Measurements from ENCODE around the gene PLPPR1. TPM values are rescaled to one million over a fixed set of nuclear protein-coding genes. Genes with fewer than 3 reads are reported as not detected.
"Not testable (repeated sequence)": the region's sequence is repeated elsewhere in the genome, so short reads cannot be mapped to it uniquely, and the experiment has no call there.

PLPPR1 gene
- total RNA-seq, 2 experiments from 2014 or later = not detected

DNA sequence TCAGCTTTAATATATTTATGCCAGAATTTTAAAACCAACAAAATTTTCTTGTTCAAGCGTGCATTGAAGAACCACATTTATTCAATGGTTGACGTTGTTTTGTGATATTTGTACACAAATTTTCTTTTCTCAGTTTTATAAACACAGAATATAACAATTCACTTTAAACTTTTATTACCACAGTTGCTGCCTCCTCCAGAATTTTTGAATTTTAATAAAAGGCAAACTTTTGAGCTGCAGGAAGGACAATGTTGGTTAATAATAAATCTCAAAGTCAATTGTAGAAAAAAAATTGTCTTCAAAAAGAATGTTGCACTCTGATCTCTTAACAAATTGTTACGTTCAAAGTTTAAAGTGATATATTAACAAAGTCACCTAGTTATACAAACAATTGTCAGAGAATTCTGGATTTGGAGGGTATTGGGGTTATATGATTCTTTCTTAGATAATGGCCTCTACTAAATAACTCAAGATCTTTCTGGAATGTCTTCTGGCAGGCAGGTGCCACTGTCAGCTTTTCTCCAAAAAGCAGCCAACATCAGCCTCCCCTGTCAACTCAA, 295.8 kb downstream of the PLPPR1 start:
- Mint-ChIP-seq H3K4me3 (no peak overlapping the region), H3K36me3 (ENCODE audit: low read depth) (no peaks in the 10 kb centered on the region), H3K9me3 (ENCODE audit: insufficient read depth) (no peaks in the 10 kb centered on the region), H3K27ac (no peak overlapping the region), H3K27me3 (ENCODE audit: low read depth) (peaks cover 2% of the 10 kb centered on the region), H3K4me1 (ENCODE audit: low read depth) (no peaks in the 10 kb centered on the region)
- POLR2A ChIA-PET = no interaction called here
- DNase-seq (no peak), ATAC-seq (no peak)
- CTCF ChIA-PET = interaction anchor here (1.0 kb wide), 1 partner anchor 13 kb away, joined by 5 read pairs; no protein-coding TSS in a partner anchor

- H3K36me3 Mint-ChIP-seq (ENCODE audit: low read depth) = no peaks in the 10 kb centered on the region
- CTCF ChIA-PET = interaction anchor here (1.4 kb wide), 1 partner anchor 13 kb away, joined by 7 read pairs; no protein-coding TSS in a partner anchor
- H3K4me1 Mint-ChIP-seq (ENCODE audit: low read depth) = no peaks in the 10 kb centered on the region
- no peak for DNase-seq
- no peaks in the 10 kb centered on the region for H3K9me3 Mint-ChIP-seq (ENCODE audit: insufficient read depth)
- H3K27ac Mint-ChIP-seq = no peak overlapping the region
- POLR2A ChIA-PET = no interaction called here
- H3K4me3 Mint-ChIP-seq = no peak overlapping the region
- no peak for ATAC-seq
- H3K27me3 Mint-ChIP-seq (ENCODE audit: low read depth) = peaks cover 2% of the 10 kb centered on the region
Observed at GRCh38 chr9:101325053-101325452, 296.5 kb downstream of the PLPPR1 start.

DNA sequence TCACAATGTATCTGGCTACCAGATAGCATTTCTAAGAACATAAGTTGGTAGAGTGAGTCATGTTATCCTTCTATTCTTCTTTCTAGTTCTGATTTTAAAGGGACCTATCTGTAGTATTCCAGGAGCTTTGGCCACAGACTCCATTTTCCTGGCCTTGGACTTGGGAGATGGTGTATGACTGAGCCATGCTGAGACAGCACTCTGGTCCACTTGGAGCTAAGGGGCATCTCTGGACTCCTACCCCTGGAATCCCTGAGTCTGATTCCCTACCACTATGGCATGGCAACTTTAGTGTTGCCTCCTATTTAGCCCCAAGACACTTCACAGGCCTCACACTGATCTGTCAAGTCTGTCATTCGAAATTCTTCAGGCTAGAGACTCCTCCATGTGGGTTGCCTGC, 297.5 kb downstream of the PLPPR1 start:
- ChIA-PET POLR2A (no interaction called here), CTCF (interaction anchor here (1.4 kb wide), 1 partner anchor 14 kb away, joined by 7 read pairs; no protein-coding TSS in a partner anchor)
- no peaks in the 10 kb centered on the region for H3K4me1 Mint-ChIP-seq (ENCODE audit: low read depth)
- H3K27ac Mint-ChIP-seq = no peak overlapping the region
- no peak overlapping the region for H3K4me3 Mint-ChIP-seq
- ATAC-seq = no peak
- no peak for DNase-seq
- no peaks in the 10 kb centered on the region for H3K9me3 Mint-ChIP-seq (ENCODE audit: insufficient read depth)
- H3K27me3 Mint-ChIP-seq (ENCODE audit: low read depth) = peaks cover 2% of the 10 kb centered on the region
- H3K36me3 Mint-ChIP-seq (ENCODE audit: low read depth) = no peaks in the 10 kb centered on the region

DNA sequence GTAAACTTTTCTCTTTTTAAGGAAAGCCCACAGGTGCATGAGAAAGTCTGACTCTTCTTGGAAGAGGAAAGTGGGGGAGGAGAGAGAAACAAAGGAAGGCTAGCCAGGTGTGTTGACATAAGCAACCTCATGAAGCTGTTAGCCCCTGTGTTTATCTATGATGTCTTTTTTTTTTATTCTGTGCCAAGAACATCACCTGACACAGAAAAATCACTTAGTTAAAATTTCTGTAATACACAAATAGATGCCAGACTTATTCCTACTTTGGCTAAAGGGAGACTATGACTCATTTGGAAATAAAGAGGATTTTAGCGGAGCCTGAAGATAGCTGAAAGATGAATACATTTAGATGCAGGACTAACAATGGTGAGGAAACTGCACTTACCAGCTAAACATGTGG, 298.0 kb downstream of the PLPPR1 start:
- POLR2A ChIA-PET = no interaction called here
- Mint-ChIP-seq H3K4me1 (ENCODE audit: low read depth) (no peaks in the 10 kb centered on the region), H3K4me3 (no peak overlapping the region), H3K36me3 (ENCODE audit: low read depth) (no peaks in the 10 kb centered on the region), H3K27me3 (ENCODE audit: low read depth) (peaks cover 2% of the 10 kb centered on the region), H3K27ac (no peak overlapping the region), H3K9me3 (ENCODE audit: insufficient read depth) (no peaks in the 10 kb centered on the region)
- CTCF ChIA-PET = no interaction called here
- ATAC-seq (no peak), DNase-seq (no peak)

DNA sequence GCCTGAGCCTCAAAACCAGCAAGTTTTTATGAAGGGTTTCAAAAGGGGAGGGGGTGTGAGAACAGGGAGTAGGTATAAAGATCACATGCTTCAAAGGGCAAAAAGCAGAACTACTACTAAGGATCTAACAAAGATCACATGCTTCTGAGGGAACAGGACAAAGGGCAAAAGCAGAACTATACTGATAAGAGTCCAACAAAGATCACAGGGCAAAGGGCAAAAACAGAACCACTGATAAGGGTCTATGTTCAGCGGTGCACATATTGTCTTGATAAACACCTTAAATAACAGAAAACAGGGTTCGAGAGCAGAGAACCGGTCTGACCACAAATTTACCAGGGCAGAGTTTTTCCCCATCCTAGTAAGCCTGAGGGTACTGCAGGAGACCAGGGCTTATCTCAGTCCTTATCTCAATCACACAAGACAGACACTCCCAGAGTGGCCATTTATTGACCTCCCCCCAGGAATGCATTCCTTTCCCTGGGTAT, 298.9 kb downstream of the PLPPR1 start:
- ATAC-seq; H3K27me3 Mint-ChIP-seq (ENCODE audit: low read depth); H3K9me3 Mint-ChIP-seq (ENCODE audit: insufficient read depth); DNase-seq; POLR2A ChIA-PET; H3K4me1 Mint-ChIP-seq (ENCODE audit: low read depth); H3K36me3 Mint-ChIP-seq (ENCODE audit: low read depth); CTCF ChIA-PET; H3K4me3 Mint-ChIP-seq; H3K27ac Mint-ChIP-seq: not testable (repeated sequence)

- no peak overlapping the region for H3K27ac Mint-ChIP-seq
- ChIA-PET CTCF (no interaction called here), POLR2A (no interaction called here)
- H3K36me3 Mint-ChIP-seq (ENCODE audit: low read depth) = no peaks in the 10 kb centered on the region
- no peaks in the 10 kb centered on the region for H3K4me1 Mint-ChIP-seq (ENCODE audit: low read depth)
- ATAC-seq (no peak), DNase-seq (no peak)
- H3K27me3 Mint-ChIP-seq (ENCODE audit: low read depth) = peaks cover 2% of the 10 kb centered on the region
- no peaks in the 10 kb centered on the region for H3K9me3 Mint-ChIP-seq (ENCODE audit: insufficient read depth)
- no peak overlapping the region for H3K4me3 Mint-ChIP-seq
Observed at GRCh38 chr9:101332362-101332761, 303.8 kb downstream of the PLPPR1 start.

DNA sequence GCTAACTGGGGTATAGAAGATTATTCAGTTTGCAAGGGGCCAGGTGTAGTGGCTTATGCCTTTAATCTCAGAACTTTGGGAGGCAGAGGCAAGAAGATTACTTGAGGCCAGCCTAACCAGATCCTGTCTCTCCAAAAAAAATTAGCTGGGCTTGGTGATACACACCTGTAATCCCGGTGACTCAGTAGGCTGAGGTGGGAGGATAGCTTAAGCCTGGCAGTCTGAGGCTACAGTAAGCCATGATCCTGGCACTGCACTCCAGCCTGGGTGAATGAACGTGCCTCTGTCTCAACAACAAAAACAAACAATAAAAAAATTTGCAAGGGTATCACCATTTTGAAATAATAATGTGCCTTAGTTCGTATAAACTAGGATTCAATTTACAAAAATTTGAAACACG, 305.0 kb downstream of the PLPPR1 start:
- no peaks in the 10 kb centered on the region for H3K4me1 Mint-ChIP-seq (ENCODE audit: low read depth)
- no peaks in the 10 kb centered on the region for H3K27me3 Mint-ChIP-seq (ENCODE audit: low read depth)
- no peaks in the 10 kb centered on the region for H3K9me3 Mint-ChIP-seq (ENCODE audit: insufficient read depth)
- ATAC-seq = no peak
- H3K27ac Mint-ChIP-seq = no peak overlapping the region
- CTCF ChIA-PET = no interaction called here
- no peaks in the 10 kb centered on the region for H3K36me3 Mint-ChIP-seq (ENCODE audit: low read depth)
- no peak for DNase-seq
- H3K4me3 Mint-ChIP-seq = no peak overlapping the region
- POLR2A ChIA-PET = no interaction called here

DNA sequence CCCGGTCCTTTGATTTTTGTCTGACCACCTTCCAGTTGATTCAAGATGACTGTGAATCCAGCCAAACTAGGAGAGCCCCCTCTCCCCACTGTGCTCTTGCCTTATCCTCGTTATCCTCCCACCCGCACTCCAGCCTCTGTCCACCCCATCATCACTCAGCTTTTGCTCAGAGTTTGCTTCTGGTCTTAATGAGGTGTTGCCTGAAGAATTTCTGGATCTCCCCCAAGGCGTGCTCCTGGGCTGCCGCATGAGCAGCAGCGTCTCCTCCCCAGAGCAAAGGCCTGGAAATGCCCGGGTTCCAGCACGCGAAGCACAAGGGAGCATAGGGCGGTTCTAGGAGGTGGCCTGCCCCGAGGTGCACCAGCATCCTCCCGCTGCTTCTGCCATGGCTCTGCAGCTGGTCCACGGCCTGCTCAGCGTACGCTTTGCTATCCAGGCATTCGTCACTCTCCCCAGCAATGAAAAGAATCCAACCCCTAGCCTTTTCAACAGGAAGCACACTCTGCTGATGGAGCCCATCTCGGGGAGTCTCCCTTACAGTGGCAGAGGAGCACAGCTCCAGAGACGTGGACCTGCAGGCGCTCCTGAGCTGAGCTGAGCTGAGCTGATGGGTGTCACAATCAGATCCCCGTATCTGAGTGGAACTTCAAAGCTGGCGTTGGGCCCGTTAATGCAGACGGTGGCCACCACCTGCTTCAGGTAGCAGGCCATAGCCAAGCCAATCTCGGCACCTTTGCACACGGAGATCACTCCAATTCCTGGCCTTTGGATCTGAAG, 305.6 kb downstream of the PLPPR1 start:
- Mint-ChIP-seq H3K4me3 (no peak overlapping the region), H3K27ac (no peak overlapping the region), H3K9me3 (ENCODE audit: insufficient read depth) (no peaks in the 10 kb centered on the region), H3K36me3 (ENCODE audit: low read depth) (no peaks in the 10 kb centered on the region), H3K27me3 (ENCODE audit: low read depth) (no peaks in the 10 kb centered on the region), H3K4me1 (ENCODE audit: low read depth) (no peaks in the 10 kb centered on the region)
- DNase-seq (no peak), ATAC-seq (no peak)
- POLR2A ChIA-PET = no interaction called here
- CTCF ChIA-PET = no interaction called here

DNA sequence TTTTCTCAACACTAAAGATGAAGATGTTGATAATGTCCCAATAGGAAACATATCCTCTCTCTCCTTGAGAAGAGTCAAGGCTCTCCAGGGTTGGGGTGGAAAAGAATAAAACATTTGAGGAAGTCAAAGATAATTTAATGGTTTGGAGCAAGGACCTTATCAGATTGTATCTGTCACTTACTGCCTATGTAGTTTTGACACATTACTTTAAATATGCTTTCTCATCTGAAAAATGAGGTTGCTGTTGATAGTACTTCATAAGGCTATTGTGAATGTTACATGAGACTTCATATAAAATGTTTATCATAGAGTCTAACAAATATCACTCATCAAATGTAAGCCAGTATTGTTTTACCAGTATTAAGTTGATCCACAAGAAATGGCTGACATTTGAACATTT, 307.6 kb downstream of the PLPPR1 start:
- Mint-ChIP-seq H3K9me3 (ENCODE audit: insufficient read depth) (no peaks in the 10 kb centered on the region), H3K27ac (no peak overlapping the region), H3K36me3 (ENCODE audit: low read depth) (no peaks in the 10 kb centered on the region), H3K27me3 (ENCODE audit: low read depth) (peaks cover 3% of the 10 kb centered on the region), H3K4me3 (no peak overlapping the region), H3K4me1 (ENCODE audit: low read depth) (no peaks in the 10 kb centered on the region)
- ATAC-seq (no peak), DNase-seq (no peak)
- ChIA-PET CTCF (no interaction called here), POLR2A (no interaction called here)

DNA sequence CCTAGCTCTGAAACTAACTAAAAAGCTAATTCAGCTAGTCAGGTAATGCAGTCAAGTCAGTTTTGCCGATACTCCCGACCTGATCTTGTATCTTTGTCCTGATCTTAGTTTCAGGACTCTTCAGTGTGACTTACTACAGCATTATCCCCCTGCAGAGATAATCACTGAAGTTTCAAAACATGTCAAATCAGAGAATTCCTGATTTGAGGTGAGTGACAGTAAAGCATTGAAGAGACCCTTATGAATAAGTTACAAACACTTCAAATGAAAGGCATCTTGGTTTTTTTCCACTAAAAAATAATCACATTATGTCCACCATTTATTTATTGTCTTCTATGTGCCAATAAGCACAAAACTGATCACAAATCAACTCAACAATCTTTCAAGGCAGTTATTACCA, 308.7 kb downstream of the PLPPR1 start:
- POLR2A ChIA-PET = no interaction called here
- Mint-ChIP-seq H3K9me3 (ENCODE audit: insufficient read depth) (no peaks in the 10 kb centered on the region), H3K27ac (no peak overlapping the region), H3K4me1 (ENCODE audit: low read depth) (no peaks in the 10 kb centered on the region), H3K36me3 (ENCODE audit: low read depth) (no peaks in the 10 kb centered on the region), H3K4me3 (no peak overlapping the region), H3K27me3 (ENCODE audit: low read depth) (peaks cover 3% of the 10 kb centered on the region)
- DNase-seq (no peak), ATAC-seq (no peak)
- CTCF ChIA-PET = no interaction called here

DNA sequence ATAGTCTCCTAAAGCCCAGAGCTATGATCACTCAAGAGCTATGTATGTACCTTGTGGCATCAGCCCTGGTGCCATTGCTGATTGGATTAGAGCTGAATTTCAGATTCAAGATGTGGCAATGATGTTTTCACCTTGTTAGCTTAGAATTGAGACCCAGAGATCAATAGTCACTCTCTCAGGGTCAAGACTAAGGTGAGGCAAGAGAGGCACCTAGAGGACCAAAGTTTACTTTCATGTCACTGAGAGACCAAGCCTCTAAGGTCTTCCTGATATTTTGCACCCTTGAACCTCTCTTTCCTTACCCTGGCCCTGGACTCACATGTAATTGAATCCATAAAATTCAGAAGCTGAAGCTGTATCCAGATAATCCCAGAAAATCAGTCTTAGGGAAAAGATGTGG, 313.4 kb downstream of the PLPPR1 start:
- no peaks in the 10 kb centered on the region for H3K36me3 Mint-ChIP-seq (ENCODE audit: low read depth)
- ATAC-seq = no peak
- H3K4me3 Mint-ChIP-seq = no peak overlapping the region
- H3K27ac Mint-ChIP-seq = no peak overlapping the region
- no peaks in the 10 kb centered on the region for H3K4me1 Mint-ChIP-seq (ENCODE audit: low read depth)
- DNase-seq = no peak
- ChIA-PET CTCF (no interaction called here), POLR2A (no interaction called here)
- H3K9me3 Mint-ChIP-seq (ENCODE audit: insufficient read depth) = no peaks in the 10 kb centered on the region
- H3K27me3 Mint-ChIP-seq (ENCODE audit: low read depth) = peaks cover 7% of the 10 kb centered on the region

DNA sequence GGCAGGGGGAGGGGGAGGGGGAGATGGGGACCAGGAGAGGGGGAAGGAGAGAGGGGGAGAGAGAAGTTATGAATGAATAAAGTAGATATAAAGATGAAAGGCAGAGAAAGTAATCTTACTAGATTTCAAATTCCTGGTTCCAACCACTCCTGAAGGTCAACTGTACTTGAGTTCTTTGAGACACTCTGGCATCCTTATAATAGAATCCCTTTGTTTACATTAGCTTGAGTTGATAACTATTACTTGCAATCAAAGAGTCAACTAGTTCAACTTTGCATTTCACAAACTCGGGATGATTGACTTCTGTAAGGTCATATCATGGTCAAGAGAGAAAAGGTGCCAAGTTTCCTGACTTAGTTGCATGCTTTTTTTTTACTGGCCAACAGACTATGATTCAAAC, 314.1 kb downstream of the PLPPR1 start:
- no peak for DNase-seq
- Mint-ChIP-seq H3K36me3 (ENCODE audit: low read depth) (no peaks in the 10 kb centered on the region), H3K27me3 (ENCODE audit: low read depth) (peaks cover 7% of the 10 kb centered on the region), H3K4me1 (ENCODE audit: low read depth) (no peaks in the 10 kb centered on the region), H3K27ac (no peak overlapping the region), H3K9me3 (ENCODE audit: insufficient read depth) (no peaks in the 10 kb centered on the region), H3K4me3 (no peak overlapping the region)
- ChIA-PET CTCF (no interaction called here), POLR2A (no interaction called here)
- ATAC-seq = no peak

DNA sequence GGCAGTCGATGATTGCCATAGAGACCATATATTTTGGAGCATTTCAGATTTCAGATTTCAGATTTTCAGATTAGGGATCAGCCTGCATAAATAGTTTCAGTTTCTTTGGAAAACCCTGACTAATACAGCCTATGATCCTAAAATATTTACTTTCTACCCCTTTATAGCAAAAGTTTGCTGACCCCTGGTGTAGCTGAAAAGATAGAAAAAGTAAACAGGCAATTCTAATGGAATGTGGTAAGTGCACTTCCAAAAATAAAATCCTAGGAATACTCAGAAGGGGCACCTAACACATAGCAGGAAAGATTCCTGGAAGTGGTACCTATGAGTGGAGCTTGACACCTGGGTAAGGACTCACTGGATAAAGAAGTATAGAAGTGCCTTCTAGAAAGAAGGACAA, 321.8 kb downstream of the PLPPR1 start:
- CTCF ChIA-PET = no interaction called here
- Mint-ChIP-seq H3K4me1 (ENCODE audit: low read depth) (no peaks in the 10 kb centered on the region), H3K27ac (no peak overlapping the region), H3K27me3 (ENCODE audit: low read depth) (peaks cover 13% of the 10 kb centered on the region), H3K4me3 (no peak overlapping the region), H3K9me3 (ENCODE audit: insufficient read depth) (no peaks in the 10 kb centered on the region), H3K36me3 (ENCODE audit: low read depth) (no peaks in the 10 kb centered on the region)
- DNase-seq (no peak), ATAC-seq (no peak)
- POLR2A ChIA-PET = no interaction called here

Measured in activated CD8-positive, alpha-beta T cell treated with anti-CD3 and anti-CD28 coated beads, Interleukin-2, amount 10 ng/mL, durations not matched to agents 7 days and 5 days (primary cell).